Measurements from ENCODE around the gene CYTL1.
A peak's percentile ranks its signal among the peaks of the same experiment; 100 is the strongest.

The CYTL1 gene

GRCh38 chr4:5043579-5043978, 24.3 kb upstream of the CYTL1 start:
- TF ChIP-seq GATA1 (IDR thresholded peaks at IDR 0.05; ENCODE audit: low read depth, low read length) = no peak
- TF ChIP-seq POLR2A (IDR thresholded peaks at IDR 0.05; ENCODE audit: low read length) = no peak
- DNase-seq = no peak

- TF ChIP-seq POLR2A (IDR thresholded peaks at IDR 0.05; ENCODE audit: low read length) = peak; percentile 17
- TF ChIP-seq GATA1 (IDR thresholded peaks at IDR 0.05; ENCODE audit: low read depth, low read length) = no peak
- peak; percentile 50 to 81 for DNase-seq
Observed at GRCh38 chr4:5041699-5042098, 22.4 kb upstream of the CYTL1 start.

GRCh38 chr4:5040856-5041620, 21.8 kb upstream of the CYTL1 start:
- TF ChIP-seq POLR2A (IDR thresholded peaks at IDR 0.05; ENCODE audit: low read length) = no peak
- DNase-seq = peak; percentile 22 to 36

GRCh38 chr4:5039800-5040199, 20.5 kb upstream of the CYTL1 start:
- TF ChIP-seq GATA1 (IDR thresholded peaks at IDR 0.05; ENCODE audit: low read depth, low read length) = no peak
- TF ChIP-seq POLR2A (IDR thresholded peaks at IDR 0.05; ENCODE audit: low read length) = no peak
- DNase-seq = no peak

- no peak for TF ChIP-seq POLR2A (IDR thresholded peaks at IDR 0.05; ENCODE audit: low read length)
- TF ChIP-seq GATA1 (IDR thresholded peaks at IDR 0.05; ENCODE audit: low read depth, low read length) = no peak
- DNase-seq = peak; percentile 89 to 92
Observed at GRCh38 chr4:5037553-5038551, 18.6 kb upstream of the CYTL1 start.

- TF ChIP-seq POLR2A (IDR thresholded peaks at IDR 0.05; ENCODE audit: low read length) (no peak), GATA1 (IDR thresholded peaks at IDR 0.05; ENCODE audit: low read depth, low read length) (no peak)
Observed at GRCh38 chr4:5036239-5036638, 17.0 kb upstream of the CYTL1 start.

GRCh38 chr4:5034206-5034605, 14.9 kb upstream of the CYTL1 start:
- no peak for DNase-seq
- TF ChIP-seq GATA1 (IDR thresholded peaks at IDR 0.05; ENCODE audit: low read depth, low read length) (no peak), POLR2A (IDR thresholded peaks at IDR 0.05; ENCODE audit: low read length) (no peak)

More at GRCh38 chr4:5036239-5036638, 17.0 kb upstream of the CYTL1 start:
- peak; percentile 94 to 95 for DNase-seq

- no peak for DNase-seq
- TF ChIP-seq POLR2A (IDR thresholded peaks at IDR 0.05; ENCODE audit: low read length) = no peak
- TF ChIP-seq GATA1 (IDR thresholded peaks at IDR 0.05; ENCODE audit: low read depth, low read length) = no peak
Observed at GRCh38 chr4:5033281-5033841, 14.1 kb upstream of the CYTL1 start.

- no peak for TF ChIP-seq GATA1 (IDR thresholded peaks at IDR 0.05; ENCODE audit: low read depth, low read length)
- no peak for TF ChIP-seq POLR2A (IDR thresholded peaks at IDR 0.05; ENCODE audit: low read length)
- DNase-seq = peak; percentile 13 to 25
Observed at GRCh38 chr4:5032813-5033212, 13.6 kb upstream of the CYTL1 start.

- no peak for TF ChIP-seq POLR2A (IDR thresholded peaks at IDR 0.05; ENCODE audit: low read length)
- no peak for TF ChIP-seq GATA1 (IDR thresholded peaks at IDR 0.05; ENCODE audit: low read depth, low read length)
- DNase-seq = no peak
Observed at GRCh38 chr4:5030927-5031326, 11.7 kb upstream of the CYTL1 start.

GRCh38 chr4:5030221-5030620, 11.0 kb upstream of the CYTL1 start:
- DNase-seq = no peak
- TF ChIP-seq POLR2A (IDR thresholded peaks at IDR 0.05; ENCODE audit: low read length) (no peak), GATA1 (IDR thresholded peaks at IDR 0.05; ENCODE audit: low read depth, low read length) (no peak)

GRCh38 chr4:5029447-5029846, 10.2 kb upstream of the CYTL1 start:
- TF ChIP-seq GATA1 (IDR thresholded peaks at IDR 0.05; ENCODE audit: low read depth, low read length) (no peak), POLR2A (IDR thresholded peaks at IDR 0.05; ENCODE audit: low read length) (no peak)
- DNase-seq = no peak

GRCh38 chr4:5028480-5028879, 9.2 kb upstream of the CYTL1 start:
- TF ChIP-seq GATA1 (IDR thresholded peaks at IDR 0.05; ENCODE audit: low read depth, low read length) (no peak), POLR2A (IDR thresholded peaks at IDR 0.05; ENCODE audit: low read length) (no peak)
- DNase-seq = no peak

- TF ChIP-seq GATA1 (IDR thresholded peaks at IDR 0.05; ENCODE audit: low read depth, low read length) (no peak), POLR2A (IDR thresholded peaks at IDR 0.05; ENCODE audit: low read length) (no peak)
- no peak for DNase-seq
Observed at GRCh38 chr4:5027346-5027745, 8.1 kb upstream of the CYTL1 start.

All from erythroblast (primary cell).